ENCODE measurements around the gene GEN1.

The GEN1 gene

DNA sequence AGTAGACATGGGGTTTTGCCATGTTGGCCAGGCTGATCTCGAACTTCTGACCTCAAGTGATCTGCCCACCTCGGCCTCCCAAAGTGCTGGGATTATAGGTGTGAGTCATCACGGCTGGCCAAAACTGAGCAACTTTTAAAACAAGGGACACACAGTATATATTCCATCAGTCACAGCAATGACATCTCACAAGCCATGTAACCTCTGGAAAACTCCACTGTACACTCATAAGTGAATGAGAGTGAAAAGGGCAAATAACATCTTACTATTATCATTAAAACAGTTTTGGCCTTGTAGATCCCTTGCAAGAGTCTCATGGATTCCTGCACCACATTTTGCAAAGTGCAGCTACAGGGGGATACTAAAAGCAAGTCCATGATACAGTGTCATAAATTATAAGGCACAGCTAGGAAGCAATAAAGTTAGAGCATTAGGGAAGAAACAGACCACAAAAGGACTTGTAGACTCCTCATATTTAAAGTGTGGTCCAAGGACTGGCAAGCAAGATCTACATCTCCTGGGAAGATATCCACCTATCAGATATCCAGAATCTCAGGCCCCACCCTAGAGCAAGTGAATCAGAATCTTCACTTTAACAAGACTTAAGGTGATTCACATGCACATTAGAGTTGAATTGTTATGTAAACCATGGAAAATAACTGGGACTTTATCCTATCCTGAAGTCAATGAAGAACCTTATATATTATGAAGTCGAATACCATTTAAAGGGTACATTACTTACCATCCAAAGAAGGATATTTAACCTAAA is 6.1 kb upstream of the GEN1 start:
- no peak overlapping the region for H3K4me3 Mint-ChIP-seq
- no peaks in the 10 kb centered on the region for H3K27me3 Mint-ChIP-seq
- H3K9me3 Mint-ChIP-seq, result no peaks in the 10 kb centered on the region
- H3K36me3 Mint-ChIP-seq, result peaks cover 6% of the 10 kb centered on the region
- H3K4me1 Mint-ChIP-seq, result peaks cover 18% of the 10 kb centered on the region
- no peak overlapping the region for H3K27ac Mint-ChIP-seq

DNA sequence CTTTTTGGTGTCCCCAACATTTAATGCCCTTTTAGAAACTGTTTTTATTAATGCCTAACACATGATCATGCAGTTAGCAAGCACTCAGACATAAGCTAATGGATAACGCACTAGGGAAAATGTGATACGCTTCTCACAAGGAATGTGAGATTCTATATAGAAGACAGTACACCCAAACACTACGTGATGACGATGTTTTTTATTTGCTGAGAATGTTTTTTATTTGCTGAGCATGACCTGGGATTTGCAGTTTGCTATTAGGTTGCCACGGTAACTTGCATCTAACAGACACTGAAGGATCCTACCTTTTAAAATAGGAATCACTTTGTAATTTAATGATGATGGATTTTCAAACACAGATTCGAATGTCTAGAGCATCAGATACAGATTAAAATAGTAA is 5.2 kb upstream of the GEN1 start:
- Mint-ChIP-seq H3K27ac (no peak overlapping the region), H3K4me3 (no peak overlapping the region), H3K27me3 (no peaks in the 10 kb centered on the region), H3K4me1 (peaks cover 21% of the 10 kb centered on the region), H3K36me3 (peaks cover 6% of the 10 kb centered on the region), H3K9me3 (no peaks in the 10 kb centered on the region)

DNA sequence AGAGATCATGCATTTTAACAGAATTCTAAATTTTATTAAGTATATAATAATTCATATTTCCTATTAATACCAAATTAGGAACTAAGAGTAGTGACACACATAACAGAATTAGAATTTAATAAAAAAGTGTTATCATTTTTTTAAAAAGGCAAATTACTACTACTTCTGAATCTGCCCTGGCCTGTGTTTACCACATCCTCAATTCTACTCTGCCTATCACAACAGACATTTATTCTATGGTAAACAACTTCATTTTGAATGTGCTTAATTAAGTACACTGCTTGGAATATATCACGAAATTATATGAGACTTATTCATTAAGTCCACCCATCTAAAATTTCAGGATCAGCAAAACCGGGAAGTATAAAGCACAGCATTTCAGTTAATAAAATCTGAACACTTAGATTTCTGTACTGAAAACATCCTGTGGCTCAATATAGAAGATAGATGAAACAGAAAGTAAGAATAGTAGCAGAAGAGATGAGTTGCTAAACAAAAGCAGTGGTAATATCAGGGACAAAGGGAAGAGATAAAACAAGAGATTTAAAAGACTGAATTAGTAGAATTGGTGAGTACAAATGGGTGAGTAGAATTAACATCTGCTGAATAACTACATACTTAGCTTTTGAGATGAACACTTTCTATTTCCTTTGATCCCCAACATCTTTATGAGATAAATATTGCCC is 4.0 kb upstream of the GEN1 start:
- H3K27ac Mint-ChIP-seq, result no peak overlapping the region

DNA sequence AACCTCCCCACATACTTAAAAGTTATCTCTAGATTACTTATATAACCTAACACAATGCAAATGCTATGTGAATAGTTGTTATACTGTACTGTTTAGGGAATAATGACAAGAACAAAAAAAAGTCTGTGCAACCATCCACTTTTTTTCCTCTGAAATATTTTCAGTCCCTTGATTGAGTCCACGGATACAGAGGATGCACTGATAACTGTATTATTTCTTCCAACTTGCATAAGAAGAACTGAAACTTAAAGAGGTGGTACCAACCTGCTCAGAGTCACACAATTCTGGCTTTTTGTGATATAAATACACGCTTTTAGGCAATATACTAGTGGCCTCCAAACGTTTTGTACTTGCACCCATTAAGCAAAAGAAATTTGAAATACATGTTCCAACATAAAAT is 1.7 kb upstream of the GEN1 start:
- H3K4me1 Mint-ChIP-seq, result peaks cover 28% of the 10 kb centered on the region
- no peaks in the 10 kb centered on the region for H3K36me3 Mint-ChIP-seq
- H3K9me3 Mint-ChIP-seq, result no peaks in the 10 kb centered on the region
- H3K4me3 Mint-ChIP-seq, result peak overlapping the region; percentile 95
- no peaks in the 10 kb centered on the region for H3K27me3 Mint-ChIP-seq
- no peak overlapping the region for H3K27ac Mint-ChIP-seq

More for the DNA sequence above, 4.0 kb upstream of the GEN1 start:
- no peak overlapping the region for H3K4me3 Mint-ChIP-seq
- H3K4me1 Mint-ChIP-seq, result peaks cover 24% of the 10 kb centered on the region
- no peaks in the 10 kb centered on the region for H3K9me3 Mint-ChIP-seq
- H3K36me3 Mint-ChIP-seq, result peaks cover 1% of the 10 kb centered on the region
- no peaks in the 10 kb centered on the region for H3K27me3 Mint-ChIP-seq

DNA sequence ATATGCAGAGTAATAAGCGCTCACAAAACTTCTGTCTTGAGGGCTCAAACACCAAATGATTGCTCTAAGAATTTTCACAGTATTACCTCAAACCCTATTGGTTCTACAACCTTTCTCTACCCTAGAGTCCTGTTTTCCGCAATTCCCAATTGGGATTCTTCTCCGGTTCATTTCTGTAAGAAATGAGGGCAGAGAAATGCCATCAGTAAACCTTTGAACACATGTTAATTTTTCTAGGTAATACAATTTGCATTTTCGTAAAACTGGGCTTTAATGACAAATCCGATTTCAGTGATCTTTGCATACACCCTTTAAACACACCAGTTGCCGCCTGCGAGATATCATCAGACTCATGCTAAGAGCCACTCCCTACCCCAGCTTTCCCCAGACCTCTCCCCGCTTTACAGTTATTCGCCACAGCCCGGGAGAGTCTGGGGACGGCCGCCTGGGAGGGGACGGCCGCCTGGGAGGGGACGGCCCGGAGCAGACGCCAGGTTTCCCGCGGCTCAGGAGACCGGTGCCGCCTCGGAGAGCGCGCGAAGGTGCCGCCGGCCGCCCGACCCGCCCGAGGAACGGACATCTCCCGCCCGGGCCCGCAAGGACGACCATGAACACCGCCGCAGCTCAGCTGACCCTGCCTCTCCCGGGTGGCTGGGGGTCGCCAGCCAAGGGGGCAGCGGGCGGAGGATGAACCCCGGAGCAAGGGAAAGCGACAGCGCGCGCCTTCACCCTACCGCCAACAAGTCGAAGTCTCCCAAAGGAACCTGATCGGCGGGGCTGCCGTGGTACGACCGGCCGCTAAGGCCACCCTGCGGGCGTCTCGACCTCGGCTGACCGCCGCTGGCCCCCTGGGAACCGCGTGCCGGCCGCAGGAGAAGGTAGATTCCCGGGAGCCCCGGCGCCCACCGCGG is 791 bp upstream of the GEN1 start:
- Mint-ChIP-seq H3K27ac (peak overlapping the region; percentile 76), H3K4me3 (peak overlapping the region; percentile 95), H3K36me3 (no peaks in the 10 kb centered on the region), H3K4me1 (peaks cover 28% of the 10 kb centered on the region), H3K9me3 (no peaks in the 10 kb centered on the region), H3K27me3 (no peaks in the 10 kb centered on the region)

DNA sequence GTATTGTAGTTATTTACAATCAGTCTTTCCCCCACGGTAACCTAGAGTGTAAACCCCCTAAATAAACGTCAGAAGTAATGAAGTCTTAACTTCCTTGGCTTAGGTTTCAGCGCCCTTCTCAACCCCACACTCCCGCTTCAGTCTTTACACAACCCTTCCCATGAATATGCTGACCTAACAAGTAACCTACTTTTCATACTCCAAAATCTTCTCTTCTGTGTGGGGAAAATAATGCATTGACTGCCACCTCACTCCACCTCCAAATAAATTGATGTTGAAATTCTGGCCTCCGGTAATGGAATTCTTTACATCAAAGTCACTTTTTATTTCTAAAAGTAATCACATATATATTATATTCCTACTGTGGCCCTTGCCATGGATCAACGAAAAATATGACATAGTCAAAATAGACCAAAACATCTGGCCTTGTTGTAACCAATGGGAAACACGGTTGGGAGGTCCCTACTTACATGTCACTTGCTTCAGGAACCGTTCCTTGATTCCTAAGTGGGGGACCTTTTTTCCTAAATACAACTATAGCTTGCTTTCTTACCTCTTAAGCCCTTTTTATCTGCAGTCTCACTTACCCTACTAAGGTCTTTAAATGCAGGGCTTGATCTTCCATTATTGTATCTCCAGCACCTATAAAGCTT is 961 bp downstream of the GEN1 start:
- H3K27ac Mint-ChIP-seq, result peak overlapping the region; percentile 89
- no peaks in the 10 kb centered on the region for H3K9me3 Mint-ChIP-seq
- peaks cover 26% of the 10 kb centered on the region for H3K4me1 Mint-ChIP-seq
- H3K27me3 Mint-ChIP-seq, result no peaks in the 10 kb centered on the region
- H3K4me3 Mint-ChIP-seq, result peak overlapping the region; percentile 95
- peaks cover 2% of the 10 kb centered on the region for H3K36me3 Mint-ChIP-seq

DNA sequence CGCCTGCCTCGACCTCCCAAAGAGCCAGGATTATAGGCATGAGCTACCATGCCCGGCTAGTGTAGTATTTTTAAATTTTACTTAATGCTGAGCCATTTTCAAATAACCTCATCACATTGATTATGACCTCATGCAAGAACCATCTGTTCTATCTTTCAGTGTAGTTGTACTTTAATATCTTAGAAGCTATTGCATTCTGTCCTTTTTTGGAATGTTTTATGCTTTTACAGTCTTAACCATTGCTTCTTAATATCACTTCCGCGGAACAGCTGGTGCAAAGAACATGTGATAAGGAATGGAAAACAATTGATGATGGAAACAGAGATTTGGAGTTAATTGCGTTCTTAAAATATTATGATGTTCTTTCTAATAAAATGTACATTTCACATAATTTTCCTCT is 2.7 kb downstream of the GEN1 start:
- Mint-ChIP-seq H3K27me3 (no peaks in the 10 kb centered on the region), H3K4me3 (no peak overlapping the region), H3K4me1 (peaks cover 21% of the 10 kb centered on the region), H3K36me3 (peaks cover 2% of the 10 kb centered on the region), H3K9me3 (no peaks in the 10 kb centered on the region), H3K27ac (no peak overlapping the region)

DNA sequence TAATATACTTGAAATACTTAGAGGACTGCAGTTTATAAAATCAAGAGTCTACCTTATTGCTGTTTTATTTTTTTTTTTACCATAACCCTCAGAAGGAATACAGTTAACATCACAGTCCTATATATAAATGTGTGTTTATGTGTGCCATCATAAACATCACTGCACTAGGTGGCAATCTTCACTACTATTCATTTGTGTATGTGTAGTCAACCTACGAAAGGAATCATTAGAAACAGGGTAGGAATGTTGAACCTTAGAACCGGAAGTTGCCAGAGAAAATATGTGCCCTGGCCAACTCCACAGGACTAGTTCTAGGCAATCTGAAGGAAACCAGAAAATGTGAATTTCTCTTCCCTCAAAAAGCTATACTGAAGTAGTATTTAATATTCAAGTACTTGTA is 3.4 kb downstream of the GEN1 start:
- Mint-ChIP-seq H3K4me3 (no peak overlapping the region), H3K27me3 (no peaks in the 10 kb centered on the region), H3K27ac (no peak overlapping the region), H3K9me3 (no peaks in the 10 kb centered on the region), H3K4me1 (peaks cover 15% of the 10 kb centered on the region), H3K36me3 (peaks cover 2% of the 10 kb centered on the region)

DNA sequence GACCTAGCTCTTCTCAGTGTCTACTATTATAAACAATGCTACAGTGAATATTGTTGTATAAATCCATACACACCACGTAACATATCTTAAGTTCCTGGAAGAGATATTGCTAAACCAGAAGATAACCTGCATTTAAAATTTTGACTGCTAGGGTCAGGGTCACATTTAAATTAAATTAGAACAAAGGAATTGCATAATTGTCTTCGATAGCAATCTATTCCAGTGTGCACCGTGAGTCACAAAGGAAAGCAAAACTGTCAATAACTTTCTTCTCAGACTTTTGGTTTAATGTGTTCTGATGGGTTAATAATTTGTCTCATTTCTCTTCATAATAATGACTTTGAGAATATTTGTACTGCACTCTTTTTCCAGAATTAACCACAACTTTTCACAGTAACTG is 4.2 kb downstream of the GEN1 start:
- Mint-ChIP-seq H3K4me3 (no peak overlapping the region), H3K9me3 (no peaks in the 10 kb centered on the region), H3K4me1 (peaks cover 7% of the 10 kb centered on the region), H3K27ac (no peak overlapping the region), H3K27me3 (no peaks in the 10 kb centered on the region), H3K36me3 (peaks cover 2% of the 10 kb centered on the region)

DNA sequence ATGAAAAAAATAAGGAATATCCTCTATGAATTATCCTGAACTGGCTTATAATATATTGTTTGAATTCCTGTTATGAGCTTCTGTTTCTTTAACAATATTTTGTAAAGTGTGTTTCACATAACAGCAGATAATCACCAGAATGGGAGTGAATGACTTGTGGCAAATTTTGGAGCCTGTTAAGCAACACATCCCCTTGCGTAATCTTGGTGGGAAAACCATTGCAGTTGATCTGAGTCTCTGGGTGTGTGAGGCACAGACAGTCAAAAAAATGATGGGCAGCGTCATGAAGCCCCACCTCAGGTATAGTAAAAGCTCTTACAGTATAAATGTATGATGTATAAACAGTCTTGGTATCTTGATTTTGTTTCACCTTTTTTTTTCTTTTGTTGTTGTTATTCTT is 5.9 kb downstream of the GEN1 start:
- Mint-ChIP-seq H3K36me3 (peaks cover 2% of the 10 kb centered on the region), H3K27ac (no peak overlapping the region), H3K4me1 (peaks cover 4% of the 10 kb centered on the region), H3K9me3 (no peaks in the 10 kb centered on the region), H3K27me3 (no peaks in the 10 kb centered on the region), H3K4me3 (no peak overlapping the region)

DNA sequence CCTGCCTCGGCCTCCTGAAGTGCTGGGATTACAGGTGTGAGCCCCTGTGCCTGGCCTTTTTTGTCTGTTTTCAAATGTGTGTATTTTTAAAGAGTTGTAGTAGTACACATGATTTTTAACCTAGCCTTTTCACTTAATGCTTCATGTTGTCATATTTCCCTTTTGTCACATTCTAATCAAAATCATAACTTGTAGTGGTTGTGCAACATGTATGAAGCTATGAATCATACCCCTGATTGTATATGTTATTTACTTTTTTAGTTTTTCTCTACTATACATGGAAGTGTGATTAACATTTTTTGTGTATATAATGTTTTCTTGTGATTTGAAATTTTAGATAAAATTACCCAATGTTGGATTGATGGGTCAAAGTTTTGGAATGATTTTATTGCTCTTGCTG is 8.5 kb downstream of the GEN1 start:
- Mint-ChIP-seq H3K9me3 (no peaks in the 10 kb centered on the region), H3K4me1 (no peaks in the 10 kb centered on the region), H3K36me3 (peaks cover 4% of the 10 kb centered on the region), H3K27ac (no peak overlapping the region), H3K4me3 (no peak overlapping the region), H3K27me3 (no peaks in the 10 kb centered on the region)

DNA sequence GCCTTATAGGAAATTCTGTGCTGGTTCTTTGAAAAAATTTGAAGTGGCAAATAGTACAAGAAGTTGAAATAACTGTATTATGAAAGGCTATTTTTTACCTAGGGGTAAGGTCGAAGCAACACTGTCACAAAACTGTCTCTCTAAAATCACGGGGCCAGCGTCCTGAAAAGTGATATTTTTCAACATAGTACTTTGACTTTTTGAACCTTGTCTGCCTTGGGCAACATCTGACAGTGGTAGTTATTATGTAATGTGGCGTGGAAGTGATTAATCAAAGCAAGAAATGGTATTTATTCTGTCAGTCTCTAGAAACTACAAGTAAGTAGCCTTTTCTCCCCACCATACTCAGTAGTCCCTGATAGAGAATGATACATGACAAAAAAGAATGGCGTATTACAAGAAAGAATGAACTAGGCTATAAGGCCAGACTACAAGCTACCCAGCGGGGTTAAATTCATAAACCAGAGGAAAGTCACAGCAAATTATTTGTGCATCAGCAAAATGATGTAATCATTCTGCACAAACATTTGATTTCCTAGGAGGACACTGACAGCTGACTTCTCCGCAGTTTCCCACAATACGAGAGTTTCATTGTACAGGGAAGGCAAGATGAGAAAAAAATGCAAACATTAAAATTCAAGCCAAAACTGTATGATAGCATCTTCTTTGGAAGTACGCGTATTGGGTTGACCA is 9.8 kb downstream of the GEN1 start:
- H3K9me3 Mint-ChIP-seq, result no peaks in the 10 kb centered on the region
- H3K4me3 Mint-ChIP-seq, result no peak overlapping the region
- no peaks in the 10 kb centered on the region for H3K4me1 Mint-ChIP-seq
- no peaks in the 10 kb centered on the region for H3K27me3 Mint-ChIP-seq
- peaks cover 4% of the 10 kb centered on the region for H3K36me3 Mint-ChIP-seq
- H3K27ac Mint-ChIP-seq, result no peak overlapping the region

DNA sequence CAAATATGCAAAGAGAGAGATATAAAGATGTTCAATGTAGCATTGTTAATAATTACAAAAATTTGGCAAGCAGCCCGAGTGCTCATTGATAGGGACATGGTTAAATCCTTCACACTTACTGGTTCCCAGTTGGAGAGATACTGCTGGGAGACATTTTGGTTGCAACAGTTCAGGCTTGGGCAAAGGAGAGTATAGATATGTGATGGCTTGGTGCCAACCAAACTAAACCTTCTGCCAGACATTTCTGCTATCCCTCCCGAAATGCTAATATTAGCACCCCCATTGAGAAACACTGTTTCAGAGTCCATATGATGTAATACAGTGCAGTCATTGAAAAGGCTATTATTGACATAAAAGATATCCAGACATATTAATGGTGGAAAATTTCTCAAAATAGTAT is 11.5 kb downstream of the GEN1 start:
- H3K4me3 Mint-ChIP-seq, result no peak overlapping the region
- no peak overlapping the region for H3K27ac Mint-ChIP-seq
- no peaks in the 10 kb centered on the region for H3K9me3 Mint-ChIP-seq
- no peaks in the 10 kb centered on the region for H3K27me3 Mint-ChIP-seq
- H3K4me1 Mint-ChIP-seq, result no peaks in the 10 kb centered on the region
- H3K36me3 Mint-ChIP-seq, result peaks cover 2% of the 10 kb centered on the region

DNA sequence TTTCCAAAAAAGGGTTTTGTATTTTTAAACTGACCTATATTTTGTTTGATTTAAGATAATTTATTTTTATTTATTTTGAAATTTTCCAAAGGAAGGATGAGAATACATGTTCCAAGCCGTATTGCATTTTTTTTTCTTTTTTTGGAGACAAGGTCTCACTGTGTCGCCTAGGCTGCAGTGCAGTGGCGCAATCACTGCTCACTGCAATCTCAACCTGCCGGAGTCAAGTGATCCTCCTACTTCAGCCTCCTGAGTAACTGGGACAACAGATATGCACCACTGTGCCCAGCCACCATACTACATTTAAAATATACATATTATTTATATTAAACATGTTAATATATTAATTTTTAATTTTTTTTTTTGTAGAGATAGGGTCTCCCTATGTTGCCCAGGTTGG is 15.0 kb downstream of the GEN1 start:
- Mint-ChIP-seq H3K4me1 (no peaks in the 10 kb centered on the region), H3K27ac (no peak overlapping the region), H3K27me3 (no peaks in the 10 kb centered on the region), H3K4me3 (no peak overlapping the region), H3K9me3 (no peaks in the 10 kb centered on the region), H3K36me3 (peaks cover 7% of the 10 kb centered on the region)

DNA sequence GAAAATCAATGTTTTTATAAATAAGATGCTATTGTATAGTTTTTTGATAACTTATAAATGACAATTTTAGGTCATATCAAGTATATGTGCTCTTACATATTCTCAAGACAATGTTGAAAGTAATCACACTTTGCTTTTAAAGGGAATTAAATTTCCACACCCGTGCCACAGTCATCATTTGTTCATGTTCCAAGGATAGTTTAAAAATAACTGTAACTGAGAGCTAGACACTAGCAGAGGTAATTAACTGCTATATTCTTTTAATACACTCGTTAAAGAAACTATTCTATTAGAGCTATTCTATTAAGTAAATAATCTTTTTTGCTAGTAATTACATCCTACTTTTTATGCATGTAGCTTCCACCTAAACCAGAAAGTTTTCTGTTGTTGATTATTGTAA is 18.0 kb downstream of the GEN1 start:
- Mint-ChIP-seq H3K27me3 (no peaks in the 10 kb centered on the region), H3K4me3 (no peak overlapping the region), H3K9me3 (no peaks in the 10 kb centered on the region), H3K36me3 (peaks cover 9% of the 10 kb centered on the region), H3K4me1 (no peaks in the 10 kb centered on the region), H3K27ac (no peak overlapping the region)

Measured in activated naive CD4-positive, alpha-beta T cell treated with anti-CD3 and anti-CD28 coated beads, Interleukin-2, amount 50 U/mL, for 24 hours (primary cell).